ENCODE data around the gene FASN. TPM values are rescaled to one million over a fixed set of nuclear protein-coding genes. Genes with fewer than 3 reads are reported as not detected.

Gene FASN
- total and polyA plus RNA-seq, 2 of the 13 experiments (the other 11 are each of a cell fraction or from before 2014, with no cell fraction given) = 51.7 to 101 TPM

- 0 out of 2 replicates have a peak, but pooled peaks have one; percentile 61 for TF ChIP-seq GLI4 (CRISPR knock-in tag; IDR thresholded peaks at IDR 0.05; ENCODE audit: borderline replicate concordance)
- no peak for TF ChIP-seq THAP11 (CRISPR knock-in tag; IDR thresholded peaks at IDR 0.05)
- TF ChIP-seq ZNF160 (CRISPR knock-in tag; IDR thresholded peaks at IDR 0.05) = 0 out of 2 replicates have a peak, but pooled peaks have one; percentile 6
- TF ChIP-seq NRL (CRISPR knock-in tag; IDR thresholded peaks at IDR 0.05; ENCODE audit: borderline replicate concordance) = 0 out of 2 replicates have a peak, but pooled peaks have one; percentile 6
- TF ChIP-seq, protein P1, sequence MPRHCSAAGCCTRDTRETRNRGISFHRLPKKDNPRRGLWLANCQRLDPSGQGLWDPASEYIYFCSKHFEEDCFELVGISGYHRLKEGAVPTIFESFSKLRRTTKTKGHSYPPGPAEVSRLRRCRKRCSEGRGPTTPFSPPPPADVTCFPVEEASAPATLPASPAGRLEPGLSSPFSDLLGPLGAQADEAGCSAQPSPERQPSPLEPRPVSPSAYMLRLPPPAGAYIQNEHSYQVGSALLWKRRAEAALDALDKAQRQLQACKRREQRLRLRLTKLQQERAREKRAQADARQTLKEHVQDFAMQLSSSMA (CRISPR knock-in tag; IDR thresholded peaks at IDR 0.05) = 0 out of 2 replicates have a peak, but pooled peaks have one; percentile 24
- TF ChIP-seq SNAI1 (CRISPR knock-in tag; IDR thresholded peaks at IDR 0.05; ENCODE audit: borderline replicate concordance) = 0 out of 2 replicates have a peak, but pooled peaks have one; percentile 18
- TF ChIP-seq ZNF589 (CRISPR knock-in tag; conservative IDR thresholded peaks at IDR 0.05) = 0 out of 2 replicates have a peak, but pooled peaks have one; percentile 11
- no peak for TF ChIP-seq NR2F2 (IDR thresholded peaks at IDR 0.05; ENCODE audit: borderline replicate concordance, low read depth)
- 0 out of 2 replicates have a peak, but pooled peaks have one; percentile 59 for TF ChIP-seq ZNF44 (CRISPR knock-in tag; IDR thresholded peaks at IDR 0.05)
- TF ChIP-seq ZNF333 (CRISPR knock-in tag; IDR thresholded peaks at IDR 0.05; ENCODE audit: borderline replicate concordance) = 0 out of 2 replicates have a peak, but pooled peaks have one; percentile 0
- no peak for TF ChIP-seq ZNF33A (CRISPR knock-in tag; IDR thresholded peaks at IDR 0.05; ENCODE audit: borderline replicate concordance)
- TF ChIP-seq, protein P2, sequence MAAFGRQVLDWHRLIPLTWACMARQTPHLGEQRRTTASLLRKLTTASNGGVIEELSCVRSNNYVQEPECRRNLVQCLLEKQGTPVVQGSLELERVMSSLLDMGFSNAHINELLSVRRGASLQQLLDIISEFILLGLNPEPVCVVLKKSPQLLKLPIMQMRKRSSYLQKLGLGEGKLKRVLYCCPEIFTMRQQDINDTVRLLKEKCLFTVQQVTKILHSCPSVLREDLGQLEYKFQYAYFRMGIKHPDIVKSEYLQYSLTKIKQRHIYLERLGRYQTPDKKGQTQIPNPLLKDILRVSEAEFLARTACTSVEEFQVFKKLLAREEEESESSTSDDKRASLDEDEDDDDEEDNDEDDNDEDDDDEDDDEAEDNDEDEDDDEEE (CRISPR knock-in tag; IDR thresholded peaks at IDR 0.05) = 0 out of 2 replicates have a peak, but pooled peaks have one; percentile 85
- peak in 1 of 2 experiments; percentile 63; a peak in 1 of 4 replicates for TF ChIP-seq HMGXB4 (CRISPR knock-in tag; IDR thresholded peaks at IDR 0.05; ENCODE audit: borderline replicate concordance in 1 of 2, low read depth in 1 of 2)
Observed at GRCh38 chr17:82096709-82097183, 1.3 kb downstream of the FASN start (continued).

All from HepG2 (cell line).